DND-41 (cell line): ENCODE results near the gene TMEM132C.

Experiments
- CTCF ChIP-seq: IDR thresholded peaks from 2 replicates; pipeline ENCODE4 v1.5.1; 2012; ENCODE audit warnings: borderline replicate concordance, low read length, moderate library complexity, mild to moderate bottlenecking; ENCODE audit not compliant: poor library complexity, severe bottlenecking; ENCODE audit errors: extremely low read depth
- EZH2 ChIP-seq: IDR thresholded peaks from 3 replicates; pipeline ENCODE4 v1.6.1; 2012; ENCODE audit warnings: borderline replicate concordance, low read depth, mild to moderate bottlenecking, moderate library complexity, low read length, inconsistent platforms; ENCODE audit not compliant: severe bottlenecking

GRCh38 chr12:128337071-128337345, 70.0 kb downstream of the TMEM132C start:
- TF ChIP-seq CTCF (no peak), EZH2 (no peak)
